Neural cell (in vitro differentiated cells): Measurements from ENCODE around the gene TUBGCP2. TPM values are rescaled to one million over a fixed set of nuclear protein-coding genes. Genes with fewer than 3 reads are reported as not detected.

ENCODE experiments used
- H2AFZ ChIP-seq: fragments of 200-600, 300-800 bp; sonication (generic), shearing (Covaris generic); 2 replicates; pipeline ENCODE4 v1.6.0; 2014; ENCODE audit warnings: low read depth, mild to moderate bottlenecking, antibody characterized with exemption, low read length, moderate library complexity
- H3F3A ChIP-seq: fragments of 200-600 bp; shearing (Covaris generic); 2 replicates; pipeline ENCODE4 v1.6.1; 2016; ENCODE audit warnings: mild to moderate bottlenecking, moderate library complexity, mixed read lengths, antibody characterized with exemption, low read length; ENCODE audit not compliant: insufficient read depth, poor library complexity, severe bottlenecking
- H3K27ac ChIP-seq: fragments of 200-600, 300-800 bp; sonication (generic), shearing (Covaris generic); 2 replicates; pipeline ENCODE4 v1.5.1; 2014; ENCODE audit warnings: mild to moderate bottlenecking, low read length, moderate library complexity
- H3K27me3 ChIP-seq: fragments of 300-800, 200-600 bp; sonication (generic), shearing (Covaris generic); 2 replicates; pipeline ENCODE4 v1.6.0; 2014; ENCODE audit warnings: mild to moderate bottlenecking, low read depth, low read length, moderate library complexity; ENCODE audit not compliant: insufficient read depth
- H3K36me3 ChIP-seq: fragments of 300-800, 200-600 bp; sonication (generic), shearing (Covaris generic); 2 replicates; pipeline ENCODE4 v1.5.1; 2014; ENCODE audit warnings: mild to moderate bottlenecking, antibody characterized with exemption, low read length, moderate library complexity; ENCODE audit not compliant: insufficient read depth
- H3K4me2 ChIP-seq: fragments of 300-800, 200-600 bp; sonication (generic), shearing (Covaris generic); 2 replicates; pipeline ENCODE4 v1.6.0; 2014; ENCODE audit warnings: mild to moderate bottlenecking, low read length
- H3K4me3 ChIP-seq: fragments of 300-800, 200-600 bp; sonication (generic), shearing (Covaris generic); 2 replicates; pipeline ENCODE4 v1.5.1; 2014; ENCODE audit warnings: mild to moderate bottlenecking, low read length, moderate library complexity
- H3K79me2 ChIP-seq: fragments of 200-600 bp; shearing (Covaris generic); replicated peaks from 2 replicates; pipeline ENCODE4 v1.6.0; 2014; ENCODE audit warnings: mild to moderate bottlenecking, low read length, moderate library complexity; ENCODE audit not compliant: insufficient read depth
- H3K9ac ChIP-seq: fragments of 300-800, 200-600 bp; sonication (generic), shearing (Covaris generic); 2 replicates; pipeline ENCODE4 v1.6.1; 2016; ENCODE audit warnings: mild to moderate bottlenecking, low read length, mixed read lengths
- H3K9me2 ChIP-seq: fragments of 200-600 bp; shearing (Covaris generic); 2 replicates; pipeline ENCODE4 v1.6.1; 2016; ENCODE audit warnings: mild to moderate bottlenecking, low read length, mixed read lengths; ENCODE audit not compliant: insufficient read depth
- H3K9me3 ChIP-seq: fragments of 200-600, 300-800 bp; sonication (generic), shearing (Covaris generic); 2 replicates; pipeline ENCODE4 v1.6.1; 2016; ENCODE audit warnings: mild to moderate bottlenecking, mixed run types, low read length, moderate library complexity, mixed read lengths
- H4K20me1 ChIP-seq: fragments of 200-600 bp; shearing (Covaris generic); 2 replicates; pipeline ENCODE4 v1.6.1; 2016; ENCODE audit warnings: mild to moderate bottlenecking, mixed run types; ENCODE audit not compliant: insufficient read depth
- CTCF ChIP-seq: fragments of 450-650 bp; IDR thresholded peaks from 2 replicates; pipeline ENCODE4 v1.5.1; 2014; ENCODE audit warnings: antibody characterized with exemption, mild to moderate bottlenecking, moderate library complexity; ENCODE audit not compliant: poor library complexity, severe bottlenecking
- EP300 ChIP-seq: fragments of 450-650 bp; conservative IDR thresholded peaks from 2 replicates; pipeline ENCODE4 v1.6.1; 2014; ENCODE audit warnings: antibody characterized with exemption, mild to moderate bottlenecking, moderate library complexity; ENCODE audit not compliant: poor library complexity, severe bottlenecking
- EZH2 ChIP-seq: fragments of 200-600, 300-800 bp; shearing (Covaris generic), sonication (generic); IDR thresholded peaks from 2 replicates; pipeline ENCODE4 v1.6.1; 2014; ENCODE audit warnings: antibody characterized with exemption, low read length, borderline replicate concordance, mild to moderate bottlenecking; ENCODE audit not compliant: insufficient read depth, poor library complexity, severe bottlenecking
- MXI1 ChIP-seq: fragments of 450-650 bp; conservative IDR thresholded peaks from 2 replicates; pipeline ENCODE4 v1.6.1; 2014; ENCODE audit warnings: antibody characterized with exemption, mild to moderate bottlenecking; ENCODE audit not compliant: poor library complexity, severe bottlenecking
- POLR2AphosphoS5 ChIP-seq: IDR thresholded peaks from 2 replicates; pipeline ENCODE4 v1.6.1; 2012
- RAD21 ChIP-seq: fragments of 450-650 bp; conservative IDR thresholded peaks from 2 replicates; pipeline ENCODE4 v1.6.1; 2014; ENCODE audit warnings: antibody characterized with exemption, mild to moderate bottlenecking, moderate library complexity
- REST ChIP-seq: IDR thresholded peaks from 2 replicates; pipeline ENCODE4 v1.6.1; 2012; ENCODE audit warnings: borderline replicate concordance
- SMC3 ChIP-seq: fragments of 450-650 bp; conservative IDR thresholded peaks from 2 replicates; pipeline ENCODE4 v1.6.1; 2014; ENCODE audit warnings: antibody characterized with exemption, mild to moderate bottlenecking, moderate library complexity; ENCODE audit not compliant: poor library complexity
- TAF1 ChIP-seq: IDR thresholded peaks from 2 replicates; pipeline ENCODE4 v1.6.1; 2012; ENCODE audit warnings: low read depth
- polyA plus RNA-seq: library from polyadenylated mRNA; depleted of rRNA; stranded (reverse); fragments of >200 nt; gene quantifications from 2 replicates; pipeline ENCODE4 v1.2.3, GENCODE V29; 2014

The TUBGCP2 gene
- polyA plus RNA-seq, 1 donor from 2014 or later: 34.5 TPM

DNA sequence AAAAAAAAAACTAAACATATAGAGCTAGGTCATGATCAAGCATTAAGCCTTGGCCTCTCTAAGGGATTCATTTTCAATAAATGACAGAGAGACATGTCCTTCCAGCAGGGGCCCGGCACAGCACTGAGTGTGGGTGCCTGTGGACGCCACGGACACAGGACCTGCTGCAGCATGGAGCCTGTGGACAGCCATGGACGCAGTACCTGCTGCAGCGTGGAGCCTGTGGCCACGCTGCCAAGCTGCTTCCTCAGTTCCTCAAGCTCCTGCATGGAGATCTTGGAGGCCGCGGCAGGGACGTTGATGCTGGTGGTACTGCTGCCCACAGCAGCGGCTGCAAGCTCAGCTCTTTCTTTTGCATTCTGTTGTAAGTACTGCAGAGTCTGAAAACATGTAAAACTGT is 9.4 kb downstream of the TUBGCP2 start:
- Histone ChIP-seq H3K27me3 (no peaks in the 10 kb centered on the region), H3K4me3 (no peak overlapping the region), H3K27ac (no peak overlapping the region), H3K9me2 (no peaks in the 10 kb centered on the region), H2AFZ (no peak overlapping the region), H3K79me2 (no peaks in the 10 kb centered on the region), H3K9ac (no peak overlapping the region), H4K20me1 (no peaks in the 10 kb centered on the region), H3K36me3 (no peaks in the 10 kb centered on the region), H3K9me3 (no peaks in the 10 kb centered on the region), H3K4me2 (no peak overlapping the region), H3F3A (no peaks in the 10 kb centered on the region)
- no peak for TF ChIP-seq TAF1
- no peak for TF ChIP-seq CTCF
- no peak for TF ChIP-seq EZH2
- TF ChIP-seq EP300: no peak
- no peak for TF ChIP-seq MXI1
- TF ChIP-seq REST: no peak
- TF ChIP-seq RAD21: no peak

GRCh38 chr10:133298466-133298865 is 10.2 kb downstream of the TUBGCP2 start:
- H3K9me3 ChIP-seq: no peaks in the 10 kb centered on the region
- H3K79me2 ChIP-seq: no peaks in the 10 kb centered on the region
- H3K4me3 ChIP-seq: no peak overlapping the region
- H3K36me3 ChIP-seq: no peaks in the 10 kb centered on the region
- no peak overlapping the region for H3K4me2 ChIP-seq
- H3K9ac ChIP-seq: no peak overlapping the region
- no peaks in the 10 kb centered on the region for H3K9me2 ChIP-seq
- no peaks in the 10 kb centered on the region for H4K20me1 ChIP-seq
- no peak for TF ChIP-seq EP300
- TF ChIP-seq POLR2AphosphoS5: no peak
- no peak for TF ChIP-seq RAD21
- TF ChIP-seq EZH2: no peak
- no peak for TF ChIP-seq REST
- TF ChIP-seq TAF1: no peak
- TF ChIP-seq SMC3: no peak
- TF ChIP-seq MXI1: no peak
- TF ChIP-seq CTCF: no peak
- H3F3A ChIP-seq: no peaks in the 10 kb centered on the region
- no peak overlapping the region for H2AFZ ChIP-seq
- H3K27me3 ChIP-seq: no peaks in the 10 kb centered on the region
- H3K27ac ChIP-seq: no peak overlapping the region
